Ovary (tissue), 9 donors: Measurements from ENCODE around the gene NGEF. TPM values are rescaled to one million over a fixed set of nuclear protein-coding genes. Genes with fewer than 3 reads are reported as not detected.

Experiments
- DNase-seq, 5 donors: peaks; one replicate each; pipeline ENCODE4 v3.0.0-alpha.2; 2019 to 2020
- H3K27ac ChIP-seq, 2 donors: fragments of 200-600 bp; one replicate each; pipeline versions ENCODE4 v1.5.1 to v1.8.0; 2019 to 2022
- H3K27me3 ChIP-seq: fragments of 200-600 bp; one replicate; pipeline ENCODE4 v1.8.0; 2022
- H3K36me3 ChIP-seq: fragments of 200-600 bp; sonication (generic); one replicate; pipeline ENCODE4 v1.5.1; 2019
- H3K4me1 ChIP-seq: one replicate; pipeline ENCODE4 v1.8.1; 2013; ENCODE audit warnings: mild to moderate bottlenecking, moderate library complexity; ENCODE audit not compliant: insufficient read depth
- H3K4me3 ChIP-seq: fragments of 200-600 bp; sonication (generic); one replicate; pipeline ENCODE4 v1.5.1; 2017
- H3K9me3 ChIP-seq, 2 donors: fragments of 200-600 bp in 1 of 2; sonication (generic) in 1 of 2; one replicate each; pipeline versions ENCODE4 v1.5.1 to v1.8.1; 2013 to 2019; ENCODE audit warnings: mild to moderate bottlenecking in 1 of 2, moderate library complexity in 1 of 2
- EP300 ChIP-seq: sonication (generic); formaldehyde crosslinking; IDR thresholded peaks from one replicate; pipeline ENCODE4 v1.6.1; 2017; ENCODE audit warnings: antibody characterized with exemption
- POLR2A ChIP-seq: fragments of 450-650 bp; IDR thresholded peaks from one replicate; pipeline ENCODE4 v1.6.1; 2017; ENCODE audit warnings: antibody characterized with exemption, mild to moderate bottlenecking, moderate library complexity
- WGBS, 3 donors: extraction: QIAGEN DNeasy Blood & Tissue Kit in 1 of 3; methylation state at CpG; one replicate each; pipeline versions ENCODE4 v1.1.5 to v1.1.7; 2013 to 2017; 5-methylcytosine and 5-hydroxymethylcytosine counted together
- intact Hi-C, 4 donors: fragments of 100-400 bp; cut with DNase I; formaldehyde crosslinking; loops; one replicate each; pipeline versions ENCODE4 v1.11.0 to v1.15.1; 2022 to 2023
- polyA plus RNA-seq, 2 donors: library from polyadenylated mRNA; stranded (reverse); fragments of 200-250 nt in 1 of 2; fragments of 350-450 nt in 1 of 2; fragmentation: Illumina TruSeq in 1 of 2; extraction: RNeasy Lipid Tissue Mini Kit (QIAGEN cat#74804) in 1 of 2; gene quantifications; one replicate each; pipeline ENCODE4 v1.2.3, GENCODE V29; 2013 to 2014
- total RNA-seq, 7 donors: library from RNA; depleted of rRNA in 2 of 7; stranded (reverse); fragments of >200 nt in 2 of 7; fragmentation: NEBNext Ultra II Directional in 3 of 7; extraction: Animal tissue kit (Norgen Biotek cat#: 25700) in 3 of 7; gene quantifications; one replicate each; pipeline versions ENCODE4 v1.1.0 to v1.2.4, GENCODE V29; 2016 to 2023
- TF ChIP-seq, protein P1 (sequence below), 3 donors: fragments of 450-650 bp in 2 of 3; fragments of 200-600 bp in 1 of 3; IDR thresholded peaks; one replicate each; pipeline versions ENCODE4 v1.5.1 to v1.8.0; 2016 to 2022; ENCODE audit warnings: antibody characterized with exemption in 3 of 3, mild to moderate bottlenecking in 1 of 3
- donor health status: DM: no; HTN: no; CAD: no; lungs with moderate emphysema.
- donor health status: DM: no; HTN: no; CAD: no.
- donor health status: Bipolar disorder and iron deficiency.
- donor health status: DM: yes; HTN: yes; CAD: no.
- donor health status: DM: no; HTN: no; CAD: no.
- donor health status: DM: yes; HTN: yes; CAD: no.

Gene NGEF
- total and polyA plus RNA-seq, 9 donors = 0.18 to 3.1 (median 0.80) TPM

DNA sequence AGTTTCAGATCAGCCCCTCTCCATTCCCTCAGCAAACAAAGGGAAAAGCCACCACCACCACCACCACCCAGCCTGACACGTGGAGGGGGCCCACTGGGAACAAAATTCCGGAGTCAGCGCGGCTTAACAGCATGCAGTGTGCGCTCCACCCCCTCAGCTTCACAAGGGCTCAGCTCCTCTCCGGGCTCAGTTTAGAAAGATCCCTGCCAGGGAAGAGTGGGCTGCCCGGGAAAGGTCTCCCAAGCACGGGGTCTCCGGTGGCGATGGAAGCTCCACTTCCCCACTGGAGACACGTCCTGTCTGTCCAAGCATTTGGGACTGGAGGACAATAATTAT, 87.3 kb downstream of the NGEF start:
- intact Hi-C loops = no loop called here
- TF ChIP-seq, protein P1, sequence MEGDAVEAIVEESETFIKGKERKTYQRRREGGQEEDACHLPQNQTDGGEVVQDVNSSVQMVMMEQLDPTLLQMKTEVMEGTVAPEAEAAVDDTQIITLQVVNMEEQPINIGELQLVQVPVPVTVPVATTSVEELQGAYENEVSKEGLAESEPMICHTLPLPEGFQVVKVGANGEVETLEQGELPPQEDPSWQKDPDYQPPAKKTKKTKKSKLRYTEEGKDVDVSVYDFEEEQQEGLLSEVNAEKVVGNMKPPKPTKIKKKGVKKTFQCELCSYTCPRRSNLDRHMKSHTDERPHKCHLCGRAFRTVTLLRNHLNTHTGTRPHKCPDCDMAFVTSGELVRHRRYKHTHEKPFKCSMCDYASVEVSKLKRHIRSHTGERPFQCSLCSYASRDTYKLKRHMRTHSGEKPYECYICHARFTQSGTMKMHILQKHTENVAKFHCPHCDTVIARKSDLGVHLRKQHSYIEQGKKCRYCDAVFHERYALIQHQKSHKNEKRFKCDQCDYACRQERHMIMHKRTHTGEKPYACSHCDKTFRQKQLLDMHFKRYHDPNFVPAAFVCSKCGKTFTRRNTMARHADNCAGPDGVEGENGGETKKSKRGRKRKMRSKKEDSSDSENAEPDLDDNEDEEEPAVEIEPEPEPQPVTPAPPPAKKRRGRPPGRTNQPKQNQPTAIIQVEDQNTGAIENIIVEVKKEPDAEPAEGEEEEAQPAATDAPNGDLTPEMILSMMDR (IDR thresholded peaks at IDR 0.05) = no peak
- no peak for TF ChIP-seq POLR2A
- no peak for TF ChIP-seq EP300
- no peaks in the 10 kb centered on the region for H3K27me3 ChIP-seq
- DNase-seq = no peak
- 35 to 61% (median 49%) methylated on average over 11 of the region's 11 CpGs for WGBS, 3 donors
- H3K9me3 ChIP-seq = peaks cover 0 to 9% of the 10 kb centered on the region in 2 donors
- no peak overlapping the region for H3K4me3 ChIP-seq
- peaks cover 3% of the 10 kb centered on the region for H3K4me1 ChIP-seq
- H3K27ac ChIP-seq = no peak overlapping the region
- H3K36me3 ChIP-seq = no peaks in the 10 kb centered on the region

DNA sequence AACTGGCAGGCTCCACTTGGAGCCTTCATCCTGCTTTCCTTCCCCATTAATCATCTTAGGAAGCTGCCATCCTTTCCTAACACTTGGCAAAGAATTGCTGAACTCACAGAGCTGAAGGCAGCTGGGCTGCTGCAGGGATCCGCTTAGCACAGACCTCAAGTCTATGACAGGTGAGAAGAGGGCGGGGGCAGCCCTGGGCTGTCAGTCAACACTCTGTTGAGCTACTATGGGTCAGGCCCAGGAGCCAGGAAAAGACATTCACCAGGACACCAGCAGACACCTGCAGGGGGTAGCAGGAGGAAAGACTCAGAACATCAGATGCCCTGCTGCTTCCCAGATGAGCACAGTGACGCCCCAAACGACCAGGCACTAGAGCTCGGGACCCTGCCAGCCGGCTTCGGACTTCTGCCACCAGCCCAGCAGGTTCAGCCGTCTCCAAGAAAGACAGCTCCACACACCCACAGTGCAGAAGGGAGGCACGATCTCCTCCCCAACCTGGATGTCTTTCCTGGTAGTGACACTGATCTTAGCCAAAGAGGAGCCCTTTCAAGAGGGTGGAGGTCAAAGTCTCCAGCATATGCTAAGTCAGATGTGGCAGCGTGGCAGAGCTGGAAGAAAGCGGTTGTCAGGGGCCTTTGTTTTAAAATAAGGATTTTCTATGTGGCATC, 87.8 kb downstream of the NGEF start:
- Histone ChIP-seq H3K9me3 (peaks cover 0 to 9% of the 10 kb centered on the region in 2 donors), H3K4me1 (peaks cover 3% of the 10 kb centered on the region), H3K27ac (no peak overlapping the region), H3K36me3 (no peaks in the 10 kb centered on the region), H3K4me3 (no peak overlapping the region), H3K27me3 (no peaks in the 10 kb centered on the region)
- TF ChIP-seq, protein P1 (IDR thresholded peaks at IDR 0.05) = no peak
- no peak for TF ChIP-seq POLR2A
- TF ChIP-seq EP300 = no peak
- intact Hi-C loops = no loop called here
- 35 to 53% (median 43%) methylated on average over 11 of the region's 11 CpGs for WGBS, 3 donors
- DNase-seq = no peak

DNA sequence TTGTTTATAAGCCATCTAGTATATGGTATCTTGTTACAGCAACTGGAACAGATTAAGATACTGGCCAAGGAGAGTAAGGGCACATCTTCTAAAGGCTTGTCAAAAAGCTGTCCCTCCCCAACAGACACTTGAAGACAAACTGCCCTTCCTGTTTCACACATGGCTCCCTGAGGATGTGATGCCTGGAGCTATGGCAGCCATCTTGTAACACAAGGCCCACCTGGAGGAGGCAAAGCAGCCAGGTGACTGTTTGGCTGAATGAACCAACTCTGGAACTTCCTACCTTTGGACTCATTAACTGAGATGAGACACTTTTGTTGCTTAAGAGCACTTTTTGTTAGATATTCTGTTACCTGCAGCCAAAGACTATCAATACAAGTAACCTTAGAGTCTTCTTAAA, 88.6 kb downstream of the NGEF start:
- TF ChIP-seq EP300 (no peak), POLR2A (no peak)
- TF ChIP-seq, protein P1 (IDR thresholded peaks at IDR 0.05) = no peak
- H3K9me3 ChIP-seq = peaks cover 0 to 7% of the 10 kb centered on the region in 2 donors
- no peak for DNase-seq
- intact Hi-C loops = no loop called here
- H3K36me3 ChIP-seq = no peaks in the 10 kb centered on the region
- no peaks in the 10 kb centered on the region for H3K27me3 ChIP-seq
- no peak overlapping the region for H3K4me3 ChIP-seq
- H3K4me1 ChIP-seq = peaks cover 3% of the 10 kb centered on the region
- no peak overlapping the region for H3K27ac ChIP-seq

DNA sequence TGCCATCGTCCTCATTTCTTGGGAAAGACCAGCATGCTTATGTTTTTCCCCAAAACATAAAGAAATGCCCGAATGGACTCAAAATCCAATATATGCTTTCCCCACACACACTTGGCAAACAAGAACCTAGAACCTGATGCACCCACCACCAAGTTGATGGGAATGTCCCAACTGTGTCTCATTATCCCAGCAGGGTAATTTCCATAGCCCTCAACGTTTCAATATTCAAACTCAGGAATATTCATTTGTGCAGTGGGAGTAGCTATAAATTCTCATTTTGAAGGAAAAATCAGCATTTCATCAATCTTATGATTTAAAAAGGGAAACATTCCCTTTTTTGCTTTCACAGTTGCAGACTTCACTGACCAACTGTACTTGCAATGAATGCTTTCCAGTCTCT, 92.3 kb downstream of the NGEF start:
- H3K4me3 ChIP-seq = no peak overlapping the region
- no peaks in the 10 kb centered on the region for H3K27me3 ChIP-seq
- no peak for TF ChIP-seq EP300
- TF ChIP-seq, protein P1 (IDR thresholded peaks at IDR 0.05) = no peak
- TF ChIP-seq POLR2A = no peak
- DNase-seq = no peak
- no peaks in the 10 kb centered on the region for H3K36me3 ChIP-seq
- H3K9me3 ChIP-seq = peaks cover 0 to 5% of the 10 kb centered on the region in 2 donors
- 58 to 77% (median 65%) methylated on average over 3 of the region's 3 CpGs for WGBS, 3 donors
- H3K27ac ChIP-seq = no peak overlapping the region
- H3K4me1 ChIP-seq = no peaks in the 10 kb centered on the region
- intact Hi-C loops = no loop called here
